ENCODE data around the gene CASD1.
A peak's percentile ranks its signal among the peaks of the same experiment; 100 is the strongest.

The CASD1 gene

GRCh38 chr7:94486216-94486615 is 23.4 kb upstream of the CASD1 start:
- WGBS, 2 experiments, result 88 to 95% methylated on average over 3 of the region's 3 CpGs
- no peak overlapping the region for H3K4me3 ChIP-seq (ENCODE audit: insufficient read depth, low read depth, low read length)
- no peaks in the 10 kb centered on the region for H3K9me3 ChIP-seq (ENCODE audit: control insufficient read depth, low read length)

GRCh38 chr7:94491410-94491809 is 18.2 kb upstream of the CASD1 start:
- Histone ChIP-seq H3K4me1 (ENCODE audit: control insufficient read depth, insufficient read depth, low read length) (no peaks in the 10 kb centered on the region), H3K27me3 (ENCODE audit: control insufficient read depth, insufficient read depth, low read length, poor library complexity, severe bottlenecking) (no peaks in the 10 kb centered on the region), H3K4me3 (ENCODE audit: insufficient read depth, low read depth, low read length) (no peak overlapping the region), H3K9me3 (ENCODE audit: control insufficient read depth, low read length) (no peaks in the 10 kb centered on the region), H3K36me3 (ENCODE audit: control insufficient read depth, insufficient read depth, low read length) (no peaks in the 10 kb centered on the region), H3K27ac (ENCODE audit: insufficient read depth, low read depth, low read length, poor library complexity, severe bottlenecking) (no peak overlapping the region)
- whole genome bisulfite sequencing, 2 experiments, result 86 to 89% methylated on average over 2 to 3 of the region's 3 CpGs

More at GRCh38 chr7:94486216-94486615, 23.4 kb upstream of the CASD1 start:
- no peaks in the 10 kb centered on the region for H3K4me1 ChIP-seq (ENCODE audit: control insufficient read depth, insufficient read depth, low read length)
- no peaks in the 10 kb centered on the region for H3K27me3 ChIP-seq (ENCODE audit: control insufficient read depth, insufficient read depth, low read length, poor library complexity, severe bottlenecking)
- no peak overlapping the region for H3K27ac ChIP-seq (ENCODE audit: insufficient read depth, low read depth, low read length, poor library complexity, severe bottlenecking)
- H3K36me3 ChIP-seq (ENCODE audit: control insufficient read depth, insufficient read depth, low read length), result no peaks in the 10 kb centered on the region

DNA sequence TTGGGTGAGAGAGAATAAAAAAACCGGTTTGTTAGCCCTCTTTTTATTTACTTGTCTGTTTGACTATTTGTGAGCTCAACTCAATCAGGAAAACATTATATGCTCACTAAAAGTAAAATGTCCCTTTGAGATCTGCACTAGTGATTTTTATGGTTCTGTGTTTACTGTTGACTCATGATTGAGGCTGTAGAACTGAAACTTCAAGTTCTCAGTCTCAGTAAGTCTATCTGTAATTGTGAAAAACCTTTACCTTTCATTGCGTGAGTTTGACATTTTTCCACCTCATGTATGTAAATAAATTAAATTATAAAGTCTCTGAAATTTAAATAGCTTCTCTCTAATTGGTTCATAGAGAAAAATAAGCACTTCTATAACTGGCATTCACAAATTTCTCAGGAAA is 17.0 kb upstream of the CASD1 start:
- no peaks in the 10 kb centered on the region for H3K27me3 ChIP-seq (ENCODE audit: control insufficient read depth, insufficient read depth, low read length, poor library complexity, severe bottlenecking)
- WGBS, 2 experiments, result 71% methylated on average over 1 of the region's 2 CpGs; no CpG with 5 or more reads in 1 of the 2 experiments
- H3K36me3 ChIP-seq (ENCODE audit: control insufficient read depth, insufficient read depth, low read length), result no peaks in the 10 kb centered on the region
- no peaks in the 10 kb centered on the region for H3K9me3 ChIP-seq (ENCODE audit: control insufficient read depth, low read length)
- no peaks in the 10 kb centered on the region for H3K4me1 ChIP-seq (ENCODE audit: control insufficient read depth, insufficient read depth, low read length)
- H3K4me3 ChIP-seq (ENCODE audit: insufficient read depth, low read depth, low read length), result no peak overlapping the region
- no peak overlapping the region for H3K27ac ChIP-seq (ENCODE audit: insufficient read depth, low read depth, low read length, poor library complexity, severe bottlenecking)

DNA sequence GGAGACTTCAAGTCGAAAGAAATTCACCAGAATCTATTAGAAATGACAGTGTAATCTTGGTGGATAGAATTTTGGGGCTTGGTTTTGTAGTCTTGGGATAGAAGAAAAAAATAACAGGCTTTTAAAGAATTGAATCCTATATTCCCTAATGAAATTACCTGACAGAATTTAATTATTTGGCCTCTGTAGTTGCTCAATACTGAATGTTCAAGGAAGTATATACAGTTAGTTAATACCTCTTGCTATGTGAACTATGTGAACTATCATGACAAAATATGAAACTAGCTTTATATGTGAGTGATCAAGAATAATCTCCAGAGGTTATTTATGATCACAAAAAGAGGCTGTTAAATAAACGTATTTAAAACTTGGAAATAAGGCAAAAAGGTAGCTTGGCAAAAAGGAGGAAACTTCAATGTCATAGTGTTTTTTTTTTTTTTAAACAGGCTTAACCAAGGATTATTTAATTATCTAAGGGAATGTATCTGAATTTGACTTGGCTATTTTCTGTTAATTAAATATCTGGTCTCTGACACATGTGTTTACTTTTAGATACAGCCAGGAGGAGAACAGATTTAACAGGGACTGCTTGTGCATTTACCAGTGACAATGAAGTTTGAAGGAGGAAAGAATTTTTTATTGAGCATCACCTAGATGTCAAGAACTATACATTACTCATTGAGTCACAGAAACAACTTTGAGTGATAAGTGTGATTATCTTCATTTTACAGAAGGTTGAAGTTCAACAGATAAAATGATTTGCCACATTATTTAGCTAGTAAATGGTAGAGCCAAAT is 11.5 kb upstream of the CASD1 start:
- no peaks in the 10 kb centered on the region for H3K9me3 ChIP-seq (ENCODE audit: control insufficient read depth, low read length)
- WGBS, 2 experiments, result 95 to 100% methylated on average over 2 of the region's 2 CpGs
- no peaks in the 10 kb centered on the region for H3K36me3 ChIP-seq (ENCODE audit: control insufficient read depth, insufficient read depth, low read length)

DNA sequence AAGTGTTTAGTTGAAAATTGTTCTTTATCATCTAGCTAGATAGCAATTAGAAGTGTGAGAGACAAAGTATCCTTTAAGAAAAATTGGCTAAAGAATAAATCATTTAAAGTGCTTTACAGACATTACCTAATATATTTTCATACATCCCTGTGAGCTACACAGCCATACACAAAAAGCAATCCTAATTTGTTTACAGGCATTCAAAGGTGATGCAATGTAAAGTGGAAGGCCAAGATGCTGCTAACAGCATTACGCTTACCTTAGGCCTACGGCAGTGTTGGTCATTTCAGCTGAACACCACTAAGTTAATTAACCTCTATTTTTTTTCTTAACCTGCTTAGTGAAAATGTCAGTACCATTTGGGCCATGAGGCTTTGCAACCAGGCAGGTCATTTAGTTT is 10.7 kb upstream of the CASD1 start:
- Histone ChIP-seq H3K27me3 (ENCODE audit: control insufficient read depth, insufficient read depth, low read length, poor library complexity, severe bottlenecking) (no peaks in the 10 kb centered on the region), H3K4me3 (ENCODE audit: insufficient read depth, low read depth, low read length) (no peak overlapping the region), H3K36me3 (ENCODE audit: control insufficient read depth, insufficient read depth, low read length) (no peaks in the 10 kb centered on the region), H3K4me1 (ENCODE audit: control insufficient read depth, insufficient read depth, low read length) (no peaks in the 10 kb centered on the region), H3K27ac (ENCODE audit: insufficient read depth, low read depth, low read length, poor library complexity, severe bottlenecking) (no peak overlapping the region), H3K9me3 (ENCODE audit: control insufficient read depth, low read length) (no peaks in the 10 kb centered on the region)
- WGBS, 2 experiments, result 90 to 98% methylated on average over 2 of the region's 2 CpGs

More for the DNA sequence above, 11.5 kb upstream of the CASD1 start:
- Histone ChIP-seq H3K4me1 (ENCODE audit: control insufficient read depth, insufficient read depth, low read length) (no peaks in the 10 kb centered on the region), H3K27ac (ENCODE audit: insufficient read depth, low read depth, low read length, poor library complexity, severe bottlenecking) (no peak overlapping the region), H3K27me3 (ENCODE audit: control insufficient read depth, insufficient read depth, low read length, poor library complexity, severe bottlenecking) (no peaks in the 10 kb centered on the region), H3K4me3 (ENCODE audit: insufficient read depth, low read depth, low read length) (no peak overlapping the region)

DNA sequence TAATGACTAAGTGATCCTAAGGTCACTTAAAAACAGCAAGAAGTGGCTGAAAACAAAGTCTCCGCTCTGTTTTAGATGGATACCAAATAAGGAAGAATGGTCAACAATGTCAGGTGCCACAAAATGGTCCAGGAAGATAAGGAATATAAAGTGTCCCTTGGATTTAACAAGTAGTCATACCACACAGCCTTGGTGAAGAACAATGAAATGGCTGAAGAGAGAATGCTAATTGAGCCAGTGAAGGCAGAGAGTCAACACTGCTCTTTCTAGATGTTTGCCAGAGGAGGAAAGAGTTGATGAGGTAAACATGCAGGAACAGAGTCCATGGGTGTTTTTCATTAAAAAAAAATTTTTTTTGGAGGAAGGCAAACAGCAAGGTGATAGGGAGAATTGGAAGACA is 2.1 kb upstream of the CASD1 start:
- Histone ChIP-seq H3K36me3 (ENCODE audit: control insufficient read depth, insufficient read depth, low read length) (no peaks in the 10 kb centered on the region), H3K4me3 (ENCODE audit: insufficient read depth, low read depth, low read length) (no peak overlapping the region), H3K27me3 (ENCODE audit: control insufficient read depth, insufficient read depth, low read length, poor library complexity, severe bottlenecking) (no peaks in the 10 kb centered on the region), H3K4me1 (ENCODE audit: control insufficient read depth, insufficient read depth, low read length) (peaks cover 16% of the 10 kb centered on the region), H3K9me3 (ENCODE audit: control insufficient read depth, low read length) (no peaks in the 10 kb centered on the region), H3K27ac (ENCODE audit: insufficient read depth, low read depth, low read length, poor library complexity, severe bottlenecking) (no peak overlapping the region)
- WGBS, 2 experiments, result 93 to 96% methylated on average over 1 of the region's 1 CpG

DNA sequence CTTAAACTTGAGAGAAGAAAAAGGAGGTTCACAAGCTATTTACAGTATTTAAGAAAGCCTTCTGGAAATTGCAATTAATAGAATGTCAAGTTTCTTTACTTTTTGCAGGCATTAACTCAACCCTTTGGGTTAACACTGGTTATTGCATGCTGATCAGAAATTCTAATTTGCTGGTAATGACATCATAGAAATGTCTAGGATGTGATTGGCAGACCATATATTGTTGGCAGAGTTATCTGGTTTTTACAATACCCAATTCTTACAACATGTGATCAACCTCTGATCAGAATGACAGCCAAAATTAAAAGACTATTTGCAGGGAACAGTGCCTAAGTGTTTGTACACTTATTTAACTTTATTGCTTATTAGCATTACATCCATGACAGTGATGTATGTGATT is 1.6 kb upstream of the CASD1 start:
- no peak overlapping the region for H3K27ac ChIP-seq (ENCODE audit: insufficient read depth, low read depth, low read length, poor library complexity, severe bottlenecking)
- no peaks in the 10 kb centered on the region for H3K36me3 ChIP-seq (ENCODE audit: control insufficient read depth, insufficient read depth, low read length)
- H3K4me1 ChIP-seq (ENCODE audit: control insufficient read depth, insufficient read depth, low read length), result peaks cover 18% of the 10 kb centered on the region
- no peaks in the 10 kb centered on the region for H3K9me3 ChIP-seq (ENCODE audit: control insufficient read depth, low read length)
- no peaks in the 10 kb centered on the region for H3K27me3 ChIP-seq (ENCODE audit: control insufficient read depth, insufficient read depth, low read length, poor library complexity, severe bottlenecking)
- no peak overlapping the region for H3K4me3 ChIP-seq (ENCODE audit: insufficient read depth, low read depth, low read length)

DNA sequence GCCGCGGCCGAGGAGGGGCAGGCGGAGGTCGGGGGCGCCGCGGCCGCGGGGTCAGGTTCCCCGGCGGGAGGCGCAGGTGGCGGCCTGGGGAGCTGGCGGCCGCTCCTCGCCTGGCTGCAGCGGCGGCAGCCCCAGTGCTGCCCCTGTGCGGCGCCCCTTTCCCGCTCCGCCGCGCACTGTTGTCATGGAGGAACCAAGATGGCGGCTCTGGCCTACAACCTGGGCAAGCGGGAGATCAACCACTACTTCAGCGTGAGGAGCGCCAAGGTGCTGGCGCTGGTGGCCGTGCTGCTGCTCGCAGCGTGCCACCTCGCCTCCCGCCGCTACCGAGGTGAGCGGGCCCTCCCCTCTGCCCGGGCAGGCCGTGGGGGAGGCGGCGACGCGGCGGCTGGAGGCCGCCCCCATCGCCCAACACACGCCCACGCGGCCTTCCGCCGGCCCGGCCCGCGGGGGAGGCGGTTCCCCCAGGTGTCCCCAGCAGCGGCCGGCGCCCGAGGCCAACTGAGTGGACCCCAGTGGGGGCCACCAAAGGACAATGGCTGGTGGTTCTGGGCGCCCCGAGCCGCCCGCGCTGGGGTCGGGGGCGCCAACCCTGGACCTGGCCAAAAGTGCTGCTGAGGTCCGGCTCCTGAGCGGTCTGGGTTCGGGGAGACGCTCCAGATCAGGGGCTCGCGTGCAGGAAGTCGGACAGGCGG is 425 bp downstream of the CASD1 start:
- no peaks in the 10 kb centered on the region for H3K36me3 ChIP-seq (ENCODE audit: control insufficient read depth, insufficient read depth, low read length)
- no peaks in the 10 kb centered on the region for H3K9me3 ChIP-seq (ENCODE audit: control insufficient read depth, low read length)
- H3K27ac ChIP-seq (ENCODE audit: insufficient read depth, low read depth, low read length, poor library complexity, severe bottlenecking), result peak overlapping the region; percentile 86
- H3K4me3 ChIP-seq (ENCODE audit: insufficient read depth, low read depth, low read length), result peak overlapping the region; percentile 90
- no peaks in the 10 kb centered on the region for H3K27me3 ChIP-seq (ENCODE audit: control insufficient read depth, insufficient read depth, low read length, poor library complexity, severe bottlenecking)
- peaks cover 29% of the 10 kb centered on the region for H3K4me1 ChIP-seq (ENCODE audit: control insufficient read depth, insufficient read depth, low read length)
- 0% methylated on average over 75 of the region's 75 CpGs for WGBS, 2 experiments

DNA sequence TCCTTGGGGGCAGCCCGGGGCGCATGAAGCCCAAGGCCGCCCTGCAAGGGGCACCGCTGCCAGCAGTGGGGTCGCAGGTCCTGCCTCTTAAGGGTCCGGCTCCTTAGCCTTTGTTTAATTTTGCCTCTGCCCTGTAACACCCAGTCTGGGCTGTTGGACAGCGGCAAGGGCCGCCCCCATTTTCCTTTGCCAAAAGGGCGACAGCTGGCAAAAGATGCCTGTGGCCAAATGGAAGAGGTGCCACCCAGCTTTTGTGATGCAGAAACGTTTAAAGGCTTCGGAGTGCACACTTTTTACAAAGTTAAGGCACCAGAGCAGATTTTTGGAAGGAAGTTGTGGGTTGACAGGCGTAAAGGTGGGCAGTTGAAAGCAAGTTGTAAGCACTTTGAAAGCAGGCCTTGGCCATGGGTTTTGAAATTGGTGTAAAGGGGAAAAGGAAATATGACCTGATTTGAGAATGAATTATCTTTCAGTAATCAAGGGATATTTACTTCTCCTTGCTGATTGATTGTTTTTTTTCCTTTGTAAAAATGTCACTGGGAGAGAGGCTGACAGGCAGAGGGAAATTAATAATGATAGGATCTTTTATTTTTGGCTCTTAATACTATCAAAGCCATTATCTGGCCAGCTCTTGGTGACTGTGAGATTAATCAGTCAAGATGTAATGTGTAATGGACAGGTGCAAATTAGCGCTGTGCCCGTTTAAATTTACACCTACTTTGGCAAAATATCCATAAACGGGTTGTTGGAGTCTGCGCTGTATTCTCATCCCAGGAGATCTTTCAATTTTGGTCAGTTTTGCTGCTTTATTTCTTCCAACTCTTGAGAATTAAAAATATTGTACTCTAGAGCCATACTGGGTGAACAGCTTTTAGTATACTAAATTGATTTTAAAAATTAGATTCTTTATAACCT is 1.2 kb downstream of the CASD1 start:
- Histone ChIP-seq H3K4me1 (ENCODE audit: control insufficient read depth, insufficient read depth, low read length) (peaks cover 30% of the 10 kb centered on the region), H3K9me3 (ENCODE audit: control insufficient read depth, low read length) (no peaks in the 10 kb centered on the region), H3K27ac (ENCODE audit: insufficient read depth, low read depth, low read length, poor library complexity, severe bottlenecking) (peak overlapping the region; percentile 86), H3K36me3 (ENCODE audit: control insufficient read depth, insufficient read depth, low read length) (no peaks in the 10 kb centered on the region), H3K4me3 (ENCODE audit: insufficient read depth, low read depth, low read length) (peak overlapping the region; percentile 90), H3K27me3 (ENCODE audit: control insufficient read depth, insufficient read depth, low read length, poor library complexity, severe bottlenecking) (no peaks in the 10 kb centered on the region)
- WGBS, 2 experiments, result 23 to 24% methylated on average over 16 of the region's 16 CpGs

DNA sequence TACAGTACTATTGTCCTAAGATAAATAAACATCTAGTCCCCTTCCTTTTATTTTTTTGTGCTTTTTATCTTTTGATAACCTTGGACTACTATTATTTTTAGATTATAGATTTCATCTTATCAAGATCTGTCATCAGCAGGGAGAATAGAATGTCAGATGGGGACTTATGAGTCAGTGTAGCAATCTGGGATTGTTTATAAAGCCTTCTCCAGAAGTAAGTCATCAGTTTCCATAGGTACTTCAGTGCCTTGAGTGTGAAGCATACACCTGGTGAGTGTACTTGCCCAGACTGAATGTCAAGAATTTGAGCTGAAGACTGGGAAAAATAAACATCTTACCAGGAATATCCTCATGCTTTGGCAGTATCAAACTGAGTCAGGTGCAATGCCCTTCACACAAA is 2.1 kb downstream of the CASD1 start:
- Histone ChIP-seq H3K4me1 (ENCODE audit: control insufficient read depth, insufficient read depth, low read length) (peaks cover 30% of the 10 kb centered on the region), H3K36me3 (ENCODE audit: control insufficient read depth, insufficient read depth, low read length) (no peaks in the 10 kb centered on the region), H3K27ac (ENCODE audit: insufficient read depth, low read depth, low read length, poor library complexity, severe bottlenecking) (no peak overlapping the region), H3K27me3 (ENCODE audit: control insufficient read depth, insufficient read depth, low read length, poor library complexity, severe bottlenecking) (no peaks in the 10 kb centered on the region), H3K4me3 (ENCODE audit: insufficient read depth, low read depth, low read length) (peak overlapping the region; percentile 90), H3K9me3 (ENCODE audit: control insufficient read depth, low read length) (no peaks in the 10 kb centered on the region)

Data from ectodermal cell (in vitro differentiated cells).